ENCODE results near the gene SASH3. TPM values are rescaled to one million over a fixed set of nuclear protein-coding genes. Genes with fewer than 3 reads are reported as not detected.

The SASH3 gene
- polyA plus RNA-seq, 1 donor (not counting 4 experiments of a cell fraction or from before 2014, with no cell fraction given), result 0.09 TPM

DNA sequence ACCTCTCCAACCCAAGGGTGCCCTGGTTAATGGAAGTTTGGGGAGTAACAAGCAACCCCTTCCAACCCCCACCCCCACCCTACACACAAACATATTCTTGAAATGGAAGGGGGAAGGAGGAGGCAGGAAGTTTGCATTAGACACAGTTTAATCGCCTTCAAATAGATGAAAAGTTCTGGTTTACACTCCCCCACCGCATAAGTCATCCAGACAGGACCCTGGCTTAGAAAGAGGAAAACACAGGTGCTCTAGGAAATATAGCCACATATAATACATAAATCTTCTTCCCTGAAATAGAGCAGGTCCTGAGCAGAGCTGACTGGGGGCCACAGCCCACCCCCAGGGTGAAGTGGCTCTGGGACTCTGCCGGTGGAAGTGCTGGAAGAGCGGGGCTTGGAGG, 25.1 kb downstream of the SASH3 start:
- Histone ChIP-seq H3K9ac (ENCODE audit: control insufficient read depth, extremely low read depth, insufficient read depth, low read length) (no peak overlapping the region), H3K4me1 (ENCODE audit: control insufficient read depth, extremely low read depth, insufficient read depth, low read length) (no peaks in the 10 kb centered on the region), H2AFZ (ENCODE audit: control insufficient read depth, low read length) (no peak overlapping the region), H3K36me3 (ENCODE audit: control insufficient read depth in 2 of 2, extremely low read depth in 1 of 2, insufficient read depth in 2 of 2, low read length in 2 of 2) (no peaks in the 10 kb centered on the region), H3K27me3 (ENCODE audit: control insufficient read depth, extremely low read depth, insufficient read depth, low read length) (no peaks in the 10 kb centered on the region), H3K79me2 (ENCODE audit: control insufficient read depth, insufficient read depth, low read length) (no peaks in the 10 kb centered on the region), H3K27ac (ENCODE audit: control insufficient read depth, insufficient read depth, low read length) (no peak overlapping the region), H3K9me1 (ENCODE audit: control insufficient read depth, extremely low read depth, insufficient read depth, low read length) (no peaks in the 10 kb centered on the region), H3K4me3 (ENCODE audit: control insufficient read depth in 2 of 3, extremely low read depth in 1 of 3, insufficient read depth in 2 of 3, low read depth in 1 of 3, low read length in 3 of 3) (no peak overlapping the region), H3K9me3 (ENCODE audit: control insufficient read depth, low read depth, low read length) (no peaks in the 10 kb centered on the region), H3K4me2 (ENCODE audit: control insufficient read depth, extremely low read depth, insufficient read depth, low read depth, low read length) (no peak overlapping the region), H4K20me1 (ENCODE audit: control insufficient read depth, extremely low read depth, insufficient read depth, low read length) (no peaks in the 10 kb centered on the region)
- DNase-seq (ENCODE audit: low read depth, low spot score) (no peak), FAIRE-seq (no peak)
- TF ChIP-seq, protein P1, sequence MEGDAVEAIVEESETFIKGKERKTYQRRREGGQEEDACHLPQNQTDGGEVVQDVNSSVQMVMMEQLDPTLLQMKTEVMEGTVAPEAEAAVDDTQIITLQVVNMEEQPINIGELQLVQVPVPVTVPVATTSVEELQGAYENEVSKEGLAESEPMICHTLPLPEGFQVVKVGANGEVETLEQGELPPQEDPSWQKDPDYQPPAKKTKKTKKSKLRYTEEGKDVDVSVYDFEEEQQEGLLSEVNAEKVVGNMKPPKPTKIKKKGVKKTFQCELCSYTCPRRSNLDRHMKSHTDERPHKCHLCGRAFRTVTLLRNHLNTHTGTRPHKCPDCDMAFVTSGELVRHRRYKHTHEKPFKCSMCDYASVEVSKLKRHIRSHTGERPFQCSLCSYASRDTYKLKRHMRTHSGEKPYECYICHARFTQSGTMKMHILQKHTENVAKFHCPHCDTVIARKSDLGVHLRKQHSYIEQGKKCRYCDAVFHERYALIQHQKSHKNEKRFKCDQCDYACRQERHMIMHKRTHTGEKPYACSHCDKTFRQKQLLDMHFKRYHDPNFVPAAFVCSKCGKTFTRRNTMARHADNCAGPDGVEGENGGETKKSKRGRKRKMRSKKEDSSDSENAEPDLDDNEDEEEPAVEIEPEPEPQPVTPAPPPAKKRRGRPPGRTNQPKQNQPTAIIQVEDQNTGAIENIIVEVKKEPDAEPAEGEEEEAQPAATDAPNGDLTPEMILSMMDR (optimal IDR thresholded peaks at IDR 0.05 in 1 of 3, IDR thresholded peaks at IDR 0.05 in 1 of 3, conservative IDR thresholded peaks at IDR 0.05 in 1 of 3; ENCODE audit: extremely low read depth in 1 of 3, insufficient read depth in 2 of 3, low read length in 3 of 3), result no peak
- no peak for TF ChIP-seq EZH2 (IDR thresholded peaks at IDR 0.05; ENCODE audit: low read length)
- dilution Hi-C loops (cut with MboI; ENCODE audit: extremely low pct_ligation_motif_present, low sequenced_read_pairs), result no loop called here

DNA sequence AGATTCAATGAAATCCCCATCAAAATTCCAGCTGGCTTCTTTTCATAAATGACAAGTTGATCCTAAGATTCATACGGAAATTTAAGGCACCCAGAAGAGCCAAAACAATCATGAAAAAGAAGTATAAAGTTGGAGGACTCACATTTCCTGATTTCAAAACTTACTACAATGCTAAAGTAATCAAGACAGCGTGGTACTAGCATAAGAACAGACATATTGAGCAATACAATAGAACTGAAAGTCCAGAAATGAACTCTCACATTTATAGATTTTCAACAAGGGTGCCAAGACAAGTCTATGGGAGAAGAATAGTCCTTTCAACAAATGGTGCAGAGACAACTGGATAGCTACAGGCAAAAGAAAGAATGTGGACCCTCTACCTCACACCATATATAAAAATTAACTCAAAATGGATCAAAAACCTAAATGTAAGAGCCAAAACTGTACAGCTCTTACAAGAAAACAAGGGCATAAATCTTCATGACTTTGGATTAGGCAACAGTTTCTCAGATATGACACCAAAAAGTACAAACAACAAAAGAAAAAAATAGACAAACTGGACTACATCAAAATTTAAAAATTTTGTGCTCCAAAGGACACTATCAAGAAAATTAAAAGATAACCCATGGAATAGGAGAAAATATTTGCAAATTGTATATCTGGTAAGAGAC, 28.5 kb downstream of the SASH3 start:
- no peaks in the 10 kb centered on the region for H3K79me2 ChIP-seq (ENCODE audit: control insufficient read depth, insufficient read depth, low read length)
- no peaks in the 10 kb centered on the region for H4K20me1 ChIP-seq (ENCODE audit: control insufficient read depth, extremely low read depth, insufficient read depth, low read length)
- H3K36me3 ChIP-seq (ENCODE audit: control insufficient read depth in 2 of 2, extremely low read depth in 1 of 2, insufficient read depth in 2 of 2, low read length in 2 of 2), result no peaks in the 10 kb centered on the region
- H3K27ac ChIP-seq (ENCODE audit: control insufficient read depth, insufficient read depth, low read length), result no peak overlapping the region
- no peak overlapping the region for H2AFZ ChIP-seq (ENCODE audit: control insufficient read depth, low read length)
- dilution Hi-C loops (cut with MboI; ENCODE audit: extremely low pct_ligation_motif_present, low sequenced_read_pairs), result no loop called here
- FAIRE-seq, result no peak
- no peaks in the 10 kb centered on the region for H3K27me3 ChIP-seq (ENCODE audit: control insufficient read depth, extremely low read depth, insufficient read depth, low read length)
- TF ChIP-seq, protein P1 (optimal IDR thresholded peaks at IDR 0.05 in 1 of 3, IDR thresholded peaks at IDR 0.05 in 1 of 3, conservative IDR thresholded peaks at IDR 0.05 in 1 of 3; ENCODE audit: extremely low read depth in 1 of 3, insufficient read depth in 2 of 3, low read length in 3 of 3), result no peak
- no peak for TF ChIP-seq EZH2 (IDR thresholded peaks at IDR 0.05; ENCODE audit: low read length)
- no peak overlapping the region for H3K9ac ChIP-seq (ENCODE audit: control insufficient read depth, extremely low read depth, insufficient read depth, low read length)
- no peaks in the 10 kb centered on the region for H3K9me1 ChIP-seq (ENCODE audit: control insufficient read depth, extremely low read depth, insufficient read depth, low read length)
- no peaks in the 10 kb centered on the region for H3K9me3 ChIP-seq (ENCODE audit: control insufficient read depth, low read depth, low read length)
- DNase-seq (ENCODE audit: low read depth, low spot score), result no peak
- no peak overlapping the region for H3K4me3 ChIP-seq (ENCODE audit: control insufficient read depth in 2 of 3, extremely low read depth in 1 of 3, insufficient read depth in 2 of 3, low read depth in 1 of 3, low read length in 3 of 3)
- no peaks in the 10 kb centered on the region for H3K4me1 ChIP-seq (ENCODE audit: control insufficient read depth, extremely low read depth, insufficient read depth, low read length)
- no peak overlapping the region for H3K4me2 ChIP-seq (ENCODE audit: control insufficient read depth, extremely low read depth, insufficient read depth, low read depth, low read length)
